HCT116 (cell line): ENCODE measurements around the gene ANKS1A. TPM values are rescaled to one million over a fixed set of nuclear protein-coding genes. Genes with fewer than 3 reads are reported as not detected.

ENCODE experiments used
- ATAC-seq: fragments of 200-7000 bp; cut with Tn5 transposase; 2 replicates; pipeline ENCODE4 v1.9.1; 2020; ENCODE audit warnings: mild to moderate bottlenecking, moderate library complexity
- BruUV-seq: library from RNA; stranded (reverse); fragments of 400-500 nt; replicated peaks from 2 replicates; lab custom pipeline; 2021; lab: Mats Ljungman, UMichigan
- CTCF ChIA-PET: fragments of 300-600 bp; sonication (Branson Sonifier 250); formaldehyde crosslinking; loops from one replicate; lab custom pipeline; 2021; ENCODE audit warnings: antibody characterized with exemption; lab: Charles Lee
- POLR2A ChIA-PET: fragments of 300-600, 350-600 bp; sonication (Branson Sonifier 250); formaldehyde crosslinking; loops from one replicate; lab custom pipeline; 2021; ENCODE audit warnings: antibody characterized with exemption; lab: Charles Lee
- RAD21 ChIA-PET, 2 experiments: fragments of 300-600 bp; sonication (Branson Sonifier 250); formaldehyde crosslinking; loops; one replicate each; lab custom pipeline; 2023; ENCODE audit warnings: low total read pairs in 2 of 2; ENCODE audit not compliant: uncharacterized antibody in 2 of 2, unreplicated experiment in 2 of 2, low non-redundant PET in 1 of 2; lab: Charles Lee
- DNase-seq: peaks from one replicate; pipeline ENCODE4 v3.0.0-alpha.2; 2010; ENCODE audit warnings: low read depth, low spot score
- H2AFZ ChIP-seq: fragments of 200-600 bp; shearing (Covaris generic), sonication (generic); 2 replicates; pipeline ENCODE4 v1.6.1; 2017; ENCODE audit warnings: low read depth, mixed run types, mixed read lengths, antibody characterized with exemption, low read length; ENCODE audit not compliant: poor library complexity, severe bottlenecking
- H3K27ac ChIP-seq: 2 replicates; pipeline ENCODE4 v1.5.1; 2012; ENCODE audit warnings: low read depth, low read length
- H3K27me3 ChIP-seq: fragments of 200-600 bp; sonication (generic); 2 replicates; pipeline ENCODE4 v1.6.1; 2016; ENCODE audit warnings: mixed run types, low read length, mixed read lengths; ENCODE audit not compliant: insufficient read depth
- H3K36me3 ChIP-seq, 2 experiments: fragments of 200-500 bp in 1 of 2; fragments of 200-600 bp in 1 of 2; sonication (Bioruptor generic) in 1 of 2; sonication (generic) in 1 of 2; 2 replicates each; pipeline versions ENCODE4 v1.5.1 to v1.6.1; 2014 to 2016; ENCODE audit warnings: low read length in 2 of 2, inconsistent platforms in 1 of 2, mixed read lengths in 1 of 2, mixed run types in 1 of 2; ENCODE audit not compliant: insufficient read depth in 2 of 2, control insufficient read depth in 1 of 2
- H3K4me1 ChIP-seq, 2 experiments: fragments of 200-600 bp in 1 of 2; sonication (generic) in 1 of 2; 2 replicates each; pipeline versions ENCODE4 v1.5.1 to v1.6.1; 2012 to 2017; ENCODE audit warnings: low read length in 2 of 2, inconsistent platforms in 1 of 2, mild to moderate bottlenecking in 1 of 2, mixed read lengths in 1 of 2, mixed run types in 1 of 2, moderate library complexity in 1 of 2; ENCODE audit not compliant: insufficient read depth in 2 of 2, control insufficient read depth in 1 of 2
- H3K4me2 ChIP-seq: fragments of 200-600 bp; sonication (generic); 2 replicates; pipeline ENCODE4 v1.6.1; 2017; ENCODE audit warnings: mixed run types, low read length, mixed read lengths
- H3K4me3 ChIP-seq, 2 experiments: fragments of 200-600 bp in 1 of 2; sonication (generic) in 1 of 2; replicated peaks in 1 of 2; 2 replicates each; pipeline ENCODE4 v1.5.1; 2011 to 2016; ENCODE audit warnings: low read length in 2 of 2, control low read depth in 1 of 2, low read depth in 1 of 2, mild to moderate bottlenecking in 1 of 2, mixed read lengths in 1 of 2, mixed run types in 1 of 2
- H3K79me2 ChIP-seq: fragments of 200-600 bp; sonication (generic); 2 replicates; pipeline ENCODE4 v1.6.1; 2017; ENCODE audit warnings: mild to moderate bottlenecking, mixed run types, low read length, moderate library complexity, mixed read lengths; ENCODE audit not compliant: insufficient read depth
- H3K9ac ChIP-seq: fragments of 200-600 bp; sonication (generic); 2 replicates; pipeline ENCODE4 v1.6.1; 2016; ENCODE audit warnings: low read length, mixed read lengths
- H3K9me2 ChIP-seq: fragments of 200-600 bp; sonication (generic), shearing (Covaris generic); 2 replicates; pipeline ENCODE4 v1.6.1; 2017; ENCODE audit warnings: mixed run types, mild to moderate bottlenecking, moderate library complexity; ENCODE audit not compliant: insufficient read depth
- H3K9me3 ChIP-seq, 2 experiments: fragments of 200-500 bp in 1 of 2; fragments of 200-600 bp in 1 of 2; sonication (Bioruptor generic) in 1 of 2; sonication (generic) in 1 of 2; 2 replicates each; pipeline ENCODE4 v1.6.1; 2014 to 2017; ENCODE audit warnings: low read length in 2 of 2, mixed read lengths in 2 of 2, inconsistent platforms in 1 of 2, low read depth in 1 of 2, mild to moderate bottlenecking in 1 of 2, mixed run types in 1 of 2, moderate library complexity in 1 of 2; ENCODE audit not compliant: control insufficient read depth in 1 of 2, insufficient read depth in 1 of 2
- H4K20me1 ChIP-seq: fragments of 200-600 bp; sonication (generic), shearing (Covaris generic); 2 replicates; pipeline ENCODE4 v1.6.1; 2017; ENCODE audit warnings: mixed run types, mild to moderate bottlenecking, moderate library complexity; ENCODE audit not compliant: insufficient read depth
- CBX3 ChIP-seq: IDR thresholded peaks from 2 replicates; pipeline ENCODE4 v1.6.1; 2012; ENCODE audit warnings: low read depth
- CEBPB ChIP-seq: IDR thresholded peaks from 2 replicates; pipeline ENCODE4 v1.6.1; 2012; ENCODE audit warnings: low read depth
- EGR1 ChIP-seq: IDR thresholded peaks from 2 replicates; pipeline ENCODE4 v1.6.1; 2012; ENCODE audit warnings: low read depth
- ELF1 ChIP-seq: IDR thresholded peaks from 2 replicates; pipeline ENCODE4 v1.6.1; 2012; ENCODE audit warnings: low read depth, borderline replicate concordance
- EZH2 ChIP-seq: fragments of 200-600 bp; sonication (generic); IDR thresholded peaks from 2 replicates; pipeline ENCODE4 v1.6.1; 2017; ENCODE audit warnings: antibody characterized with exemption, mixed run types
- FOSL1 ChIP-seq: IDR thresholded peaks from 2 replicates; pipeline ENCODE4 v1.6.1; 2012; ENCODE audit warnings: low read depth
- JUND ChIP-seq: IDR thresholded peaks from 2 replicates; pipeline ENCODE4 v1.6.1; 2012
- POLR2A ChIP-seq: IDR thresholded peaks from 2 replicates; pipeline ENCODE4 v1.7.0; 2011; ENCODE audit warnings: borderline replicate concordance; ENCODE audit not compliant: insufficient read depth, insufficient read length; ENCODE audit errors: extremely low read depth
- POLR2AphosphoS5 ChIP-seq: IDR thresholded peaks from 2 replicates; pipeline ENCODE4 v1.6.1; 2011; ENCODE audit warnings: mild to moderate bottlenecking, low read depth, low read length, moderate library complexity
- RAD21 ChIP-seq: IDR thresholded peaks from 2 replicates; pipeline ENCODE4 v1.6.1; 2012; ENCODE audit warnings: low read depth, mild to moderate bottlenecking
- SIN3A ChIP-seq: IDR thresholded peaks from 2 replicates; pipeline ENCODE4 v1.6.1; 2012; ENCODE audit warnings: low read depth
- SP1 ChIP-seq: IDR thresholded peaks from 2 replicates; pipeline ENCODE4 v1.6.1; 2012; ENCODE audit warnings: low read depth
- SRF ChIP-seq: IDR thresholded peaks from 2 replicates; pipeline ENCODE4 v1.6.1; 2012; ENCODE audit warnings: low read depth
- TCF7L2 ChIP-seq: IDR thresholded peaks from 2 replicates; pipeline ENCODE4 v1.7.0; 2011; ENCODE audit warnings: borderline replicate concordance, inconsistent platforms; ENCODE audit not compliant: insufficient read depth, insufficient read length; ENCODE audit errors: extremely low read depth
- YY1 ChIP-seq: IDR thresholded peaks from 2 replicates; pipeline ENCODE4 v1.6.1; 2011; ENCODE audit warnings: low read length, low read depth, moderate library complexity, mild to moderate bottlenecking; ENCODE audit not compliant: insufficient replicate concordance; ENCODE audit errors: extremely low read depth
- intact Hi-C: fragments of 100-400 bp; cut with micrococcal nuclease; formaldehyde crosslinking; loops from 2 replicates; pipeline ENCODE4 v1.10.0; 2022
- total RNA-seq: library from RNA; stranded (reverse); gene quantifications from one replicate; pipeline ENCODE4 v1.2.1, GENCODE V29; 2021; ENCODE audit not compliant: unreplicated experiment
- TF ChIP-seq, protein P1 (sequence below), 3 experiments: fragments of 200-600 bp in 1 of 3; sonication (generic) in 1 of 3; IDR thresholded peaks in 2 of 3; conservative IDR thresholded peaks in 1 of 3; 2 replicates each; pipeline ENCODE4 v1.5.1; 2012 to 2017; ENCODE audit warnings: low read depth in 2 of 3, low read length in 2 of 3, antibody characterized with exemption in 1 of 3, borderline replicate concordance in 1 of 3, control low read depth in 1 of 3, mild to moderate bottlenecking in 1 of 3, mixed read lengths in 1 of 3, mixed run types in 1 of 3, moderate library complexity in 1 of 3; ENCODE audit not compliant: insufficient read depth in 1 of 3
- TF ChIP-seq, protein P2 (sequence below): IDR thresholded peaks from 2 replicates; pipeline ENCODE4 v1.6.1; 2012; ENCODE audit warnings: low read depth

Gene ANKS1A
- total RNA-seq, 1 experiment from 2014 or later, result 20.6 TPM

DNA sequence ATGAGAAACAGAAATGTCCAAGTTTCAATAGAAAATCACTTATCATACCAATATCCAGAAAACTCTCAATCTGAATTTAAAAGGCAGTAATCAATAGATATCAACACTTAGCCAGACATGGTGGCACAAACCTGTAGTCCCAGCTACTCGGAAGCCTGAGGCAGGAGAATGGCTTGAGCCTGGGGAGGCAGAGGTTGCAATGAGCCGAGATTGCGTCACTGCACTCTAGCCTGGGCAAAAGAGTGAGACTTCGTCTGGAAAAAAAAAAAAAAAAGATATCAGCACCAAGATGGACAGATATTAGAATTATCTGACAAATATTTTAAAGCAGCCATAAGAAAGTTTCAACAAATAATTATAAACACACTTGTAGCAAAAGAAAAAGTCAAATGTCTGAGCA is 205.1 kb downstream of the ANKS1A start:
- no peak overlapping the region for H3K4me3 ChIP-seq
- H3K27ac ChIP-seq, result no peak overlapping the region
- no peak overlapping the region for H2AFZ ChIP-seq
- H3K27me3 ChIP-seq, result no peaks in the 10 kb centered on the region
- no peaks in the 10 kb centered on the region for H3K9me3 ChIP-seq
- POLR2A ChIA-PET, result no interaction called here
- no peaks in the 10 kb centered on the region for H3K9me2 ChIP-seq
- H3K79me2 ChIP-seq, result no peaks in the 10 kb centered on the region
- no peak overlapping the region for H3K4me2 ChIP-seq
- intact Hi-C loops, result no loop called here
- BruUV-seq, result no TSS peak
- CTCF ChIA-PET, result interaction anchor here (1.1 kb wide), 1 partner anchor 26 kb away, joined by 3 read pairs; no protein-coding TSS in a partner anchor
- DNase-seq (no peak), ATAC-seq (no peak)
- H3K4me1 ChIP-seq, result peaks cover 18 to 20% of the 10 kb centered on the region in 2 experiments
- RAD21 ChIA-PET, result interaction anchor here in 1 of 2 experiments (0.7 kb wide), 1 partner anchor 18 kb away, joined by 4 read pairs; no protein-coding TSS in a partner anchor
- no peaks in the 10 kb centered on the region for H4K20me1 ChIP-seq
- TF ChIP-seq, protein P1, sequence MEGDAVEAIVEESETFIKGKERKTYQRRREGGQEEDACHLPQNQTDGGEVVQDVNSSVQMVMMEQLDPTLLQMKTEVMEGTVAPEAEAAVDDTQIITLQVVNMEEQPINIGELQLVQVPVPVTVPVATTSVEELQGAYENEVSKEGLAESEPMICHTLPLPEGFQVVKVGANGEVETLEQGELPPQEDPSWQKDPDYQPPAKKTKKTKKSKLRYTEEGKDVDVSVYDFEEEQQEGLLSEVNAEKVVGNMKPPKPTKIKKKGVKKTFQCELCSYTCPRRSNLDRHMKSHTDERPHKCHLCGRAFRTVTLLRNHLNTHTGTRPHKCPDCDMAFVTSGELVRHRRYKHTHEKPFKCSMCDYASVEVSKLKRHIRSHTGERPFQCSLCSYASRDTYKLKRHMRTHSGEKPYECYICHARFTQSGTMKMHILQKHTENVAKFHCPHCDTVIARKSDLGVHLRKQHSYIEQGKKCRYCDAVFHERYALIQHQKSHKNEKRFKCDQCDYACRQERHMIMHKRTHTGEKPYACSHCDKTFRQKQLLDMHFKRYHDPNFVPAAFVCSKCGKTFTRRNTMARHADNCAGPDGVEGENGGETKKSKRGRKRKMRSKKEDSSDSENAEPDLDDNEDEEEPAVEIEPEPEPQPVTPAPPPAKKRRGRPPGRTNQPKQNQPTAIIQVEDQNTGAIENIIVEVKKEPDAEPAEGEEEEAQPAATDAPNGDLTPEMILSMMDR (IDR thresholded peaks at IDR 0.05 in 2 of 3, conservative IDR thresholded peaks at IDR 0.05 in 1 of 3; ENCODE audit: borderline replicate concordance in 1 of 3, insufficient read depth in 1 of 3, low read depth in 2 of 3, low read length in 2 of 3), result no peak
- TF ChIP-seq CEBPB, result no peak
- TF ChIP-seq SIN3A, result no peak
- no peak for TF ChIP-seq SP1
- TF ChIP-seq EGR1, result no peak
- no peak for TF ChIP-seq CBX3
- TF ChIP-seq TCF7L2, result no peak
- no peak for TF ChIP-seq YY1
- TF ChIP-seq, protein P2, sequence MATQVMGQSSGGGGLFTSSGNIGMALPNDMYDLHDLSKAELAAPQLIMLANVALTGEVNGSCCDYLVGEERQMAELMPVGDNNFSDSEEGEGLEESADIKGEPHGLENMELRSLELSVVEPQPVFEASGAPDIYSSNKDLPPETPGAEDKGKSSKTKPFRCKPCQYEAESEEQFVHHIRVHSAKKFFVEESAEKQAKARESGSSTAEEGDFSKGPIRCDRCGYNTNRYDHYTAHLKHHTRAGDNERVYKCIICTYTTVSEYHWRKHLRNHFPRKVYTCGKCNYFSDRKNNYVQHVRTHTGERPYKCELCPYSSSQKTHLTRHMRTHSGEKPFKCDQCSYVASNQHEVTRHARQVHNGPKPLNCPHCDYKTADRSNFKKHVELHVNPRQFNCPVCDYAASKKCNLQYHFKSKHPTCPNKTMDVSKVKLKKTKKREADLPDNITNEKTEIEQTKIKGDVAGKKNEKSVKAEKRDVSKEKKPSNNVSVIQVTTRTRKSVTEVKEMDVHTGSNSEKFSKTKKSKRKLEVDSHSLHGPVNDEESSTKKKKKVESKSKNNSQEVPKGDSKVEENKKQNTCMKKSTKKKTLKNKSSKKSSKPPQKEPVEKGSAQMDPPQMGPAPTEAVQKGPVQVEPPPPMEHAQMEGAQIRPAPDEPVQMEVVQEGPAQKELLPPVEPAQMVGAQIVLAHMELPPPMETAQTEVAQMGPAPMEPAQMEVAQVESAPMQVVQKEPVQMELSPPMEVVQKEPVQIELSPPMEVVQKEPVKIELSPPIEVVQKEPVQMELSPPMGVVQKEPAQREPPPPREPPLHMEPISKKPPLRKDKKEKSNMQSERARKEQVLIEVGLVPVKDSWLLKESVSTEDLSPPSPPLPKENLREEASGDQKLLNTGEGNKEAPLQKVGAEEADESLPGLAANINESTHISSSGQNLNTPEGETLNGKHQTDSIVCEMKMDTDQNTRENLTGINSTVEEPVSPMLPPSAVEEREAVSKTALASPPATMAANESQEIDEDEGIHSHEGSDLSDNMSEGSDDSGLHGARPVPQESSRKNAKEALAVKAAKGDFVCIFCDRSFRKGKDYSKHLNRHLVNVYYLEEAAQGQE, result no peak
- TF ChIP-seq POLR2A, result no peak
- TF ChIP-seq FOSL1, result no peak
- no peak for TF ChIP-seq POLR2AphosphoS5
- TF ChIP-seq RAD21, result no peak
- no peak for TF ChIP-seq EZH2
- no peak for TF ChIP-seq SRF
- TF ChIP-seq JUND, result no peak
- TF ChIP-seq ELF1, result no peak
- no peak overlapping the region for H3K9ac ChIP-seq
- H3K36me3 ChIP-seq, result no peaks in the 10 kb centered on the region
